ENCODE results near the gene COA8. TPM values are rescaled to one million over a fixed set of nuclear protein-coding genes. Genes with fewer than 3 reads are reported as not detected.

COA8 gene
- total and polyA plus RNA-seq, 9 of the 15 experiments (the other 6 are each of a cell fraction or from before 2014, with no cell fraction given), result 5.0 to 35.3 (median 25.7) TPM

DNA sequence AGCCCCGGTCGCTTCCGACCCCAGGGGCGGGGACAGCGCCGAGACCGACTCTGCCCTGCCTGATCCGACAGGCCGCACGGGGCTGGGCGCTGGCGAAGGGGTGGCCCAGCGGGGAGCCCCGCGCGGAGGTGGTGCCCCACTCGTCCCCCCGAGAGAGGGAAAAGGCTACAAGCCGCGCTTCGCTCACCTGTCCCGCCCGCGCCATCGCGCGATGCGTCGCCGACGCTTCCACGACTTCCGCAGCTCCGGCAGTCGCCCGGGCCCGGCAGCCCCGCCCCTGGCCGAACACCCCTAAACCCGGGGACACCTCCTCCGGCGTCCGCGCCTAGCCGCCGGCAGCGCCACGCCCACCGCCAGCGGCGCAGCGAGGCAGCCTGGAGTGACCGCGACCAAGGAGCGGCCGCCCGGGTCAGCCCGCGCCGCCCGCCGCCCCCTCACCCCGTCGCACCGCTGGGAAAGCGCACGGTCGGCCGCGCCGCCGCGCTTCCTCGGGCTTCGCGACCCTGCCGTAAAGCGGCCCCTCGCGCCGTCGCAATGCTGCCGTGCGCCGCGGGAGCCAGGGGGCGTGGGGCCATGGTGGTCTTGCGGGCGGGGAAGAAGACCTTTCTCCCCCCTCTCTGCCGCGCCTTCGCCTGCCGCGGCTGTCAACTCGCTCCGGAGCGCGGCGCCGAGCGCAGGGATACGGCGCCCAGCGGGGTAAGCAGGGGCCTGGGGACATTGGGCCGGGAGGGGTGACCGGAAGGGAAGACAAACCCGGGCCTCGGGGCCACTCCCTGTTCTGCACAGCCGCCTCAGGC is at the start of gene COA8, which contains the start of gene BAG5 (continued):
- no peak for TF ChIP-seq AFF4 (CRISPR knock-in tag; IDR thresholded peaks at IDR 0.05)
- TF ChIP-seq, protein P1, sequence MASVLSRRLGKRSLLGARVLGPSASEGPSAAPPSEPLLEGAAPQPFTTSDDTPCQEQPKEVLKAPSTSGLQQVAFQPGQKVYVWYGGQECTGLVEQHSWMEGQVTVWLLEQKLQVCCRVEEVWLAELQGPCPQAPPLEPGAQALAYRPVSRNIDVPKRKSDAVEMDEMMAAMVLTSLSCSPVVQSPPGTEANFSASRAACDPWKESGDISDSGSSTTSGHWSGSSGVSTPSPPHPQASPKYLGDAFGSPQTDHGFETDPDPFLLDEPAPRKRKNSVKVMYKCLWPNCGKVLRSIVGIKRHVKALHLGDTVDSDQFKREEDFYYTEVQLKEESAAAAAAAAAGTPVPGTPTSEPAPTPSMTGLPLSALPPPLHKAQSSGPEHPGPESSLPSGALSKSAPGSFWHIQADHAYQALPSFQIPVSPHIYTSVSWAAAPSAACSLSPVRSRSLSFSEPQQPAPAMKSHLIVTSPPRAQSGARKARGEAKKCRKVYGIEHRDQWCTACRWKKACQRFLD (CRISPR knock-in tag; IDR thresholded peaks at IDR 0.05), result no peak
- TF ChIP-seq KLF10 (CRISPR knock-in tag; IDR thresholded peaks at IDR 0.05), result no peak
- no peak for TF ChIP-seq ZNF232 (CRISPR knock-in tag; IDR thresholded peaks at IDR 0.05)
- TF ChIP-seq, protein P2, sequence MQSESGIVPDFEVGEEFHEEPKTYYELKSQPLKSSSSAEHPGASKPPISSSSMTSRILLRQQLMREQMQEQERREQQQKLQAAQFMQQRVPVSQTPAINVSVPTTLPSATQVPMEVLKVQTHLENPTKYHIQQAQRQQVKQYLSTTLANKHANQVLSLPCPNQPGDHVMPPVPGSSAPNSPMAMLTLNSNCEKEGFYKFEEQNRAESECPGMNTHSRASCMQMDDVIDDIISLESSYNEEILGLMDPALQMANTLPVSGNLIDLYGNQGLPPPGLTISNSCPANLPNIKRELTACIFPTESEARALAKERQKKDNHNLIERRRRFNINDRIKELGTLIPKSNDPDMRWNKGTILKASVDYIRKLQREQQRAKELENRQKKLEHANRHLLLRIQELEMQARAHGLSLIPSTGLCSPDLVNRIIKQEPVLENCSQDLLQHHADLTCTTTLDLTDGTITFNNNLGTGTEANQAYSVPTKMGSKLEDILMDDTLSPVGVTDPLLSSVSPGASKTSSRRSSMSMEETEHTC (IDR thresholded peaks at IDR 0.05), result no peak
- no peak for TF ChIP-seq GTF3C2 (IDR thresholded peaks at IDR 0.05; ENCODE audit: borderline replicate concordance, extremely low read depth, insufficient read length)
- TF ChIP-seq ZNF584 (CRISPR knock-in tag; IDR thresholded peaks at IDR 0.05; ENCODE audit: low read depth), result no peak
- TF ChIP-seq, protein P3, sequence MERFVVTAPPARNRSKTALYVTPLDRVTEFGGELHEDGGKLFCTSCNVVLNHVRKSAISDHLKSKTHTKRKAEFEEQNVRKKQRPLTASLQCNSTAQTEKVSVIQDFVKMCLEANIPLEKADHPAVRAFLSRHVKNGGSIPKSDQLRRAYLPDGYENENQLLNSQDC (CRISPR knock-in tag; IDR thresholded peaks at IDR 0.05), result no peak
- TF ChIP-seq ZNF589 (CRISPR knock-in tag; IDR thresholded peaks at IDR 0.05; ENCODE audit: low read depth), result no peak
- no peak for TF ChIP-seq LARP7 (IDR thresholded peaks at IDR 0.05)
- peak; percentile 42 for TF ChIP-seq POLR2B (IDR thresholded peaks at IDR 0.05; ENCODE audit: low read depth, partially characterized antibody)
- no peak for TF ChIP-seq ZNF830 (CRISPR knock-in tag; IDR thresholded peaks at IDR 0.05)
- TF ChIP-seq TEAD1 (CRISPR knock-in tag; IDR thresholded peaks at IDR 0.05), result 0 out of 4 replicates have a peak, but pooled peaks of 1 of the 2 experiments have one; percentile 10
- no peak for TF ChIP-seq NR4A1 (CRISPR knock-in tag; IDR thresholded peaks at IDR 0.05)
- no peak for TF ChIP-seq NR4A1 (tag; IDR thresholded peaks at IDR 0.05)
- TF ChIP-seq ZNF24 (IDR thresholded peaks at IDR 0.05), result peak; percentile 62
